Muscle layer of duodenum (tissue), 2 donors: ENCODE measurements around the gene PSME1.

Source experiments
- H3K27ac ChIP-seq: one replicate; pipeline ENCODE4 v1.7.0; 2013; ENCODE audit warnings: mild to moderate bottlenecking, low read length
- H3K27me3 ChIP-seq: one replicate; pipeline ENCODE4 v1.7.0; 2013; ENCODE audit warnings: low read depth, mild to moderate bottlenecking, control low read depth, low read length
- H3K36me3 ChIP-seq, 2 donors: one replicate each; pipeline ENCODE4 v1.7.0; 2013; ENCODE audit warnings: low read length in 2 of 2, control low read depth in 1 of 2, mild to moderate bottlenecking in 1 of 2; ENCODE audit not compliant: insufficient read depth in 2 of 2, control insufficient read depth in 1 of 2
- H3K4me1 ChIP-seq, 2 donors: one replicate each; pipeline ENCODE4 v1.7.0; 2013; ENCODE audit warnings: low read length in 2 of 2, mild to moderate bottlenecking in 2 of 2, control low read depth in 1 of 2, moderate library complexity in 1 of 2; ENCODE audit not compliant: insufficient read depth in 2 of 2, control insufficient read depth in 1 of 2
- H3K4me3 ChIP-seq, 2 donors: one replicate each; pipeline ENCODE4 v1.7.0; 2013; ENCODE audit warnings: low read length in 2 of 2, low read depth in 1 of 2, mild to moderate bottlenecking in 1 of 2
- H3K9me3 ChIP-seq, 2 donors: one replicate each; pipeline ENCODE4 v1.7.0; 2013; ENCODE audit warnings: low read length in 2 of 2, control low read depth in 1 of 2, mild to moderate bottlenecking in 1 of 2; ENCODE audit not compliant: control insufficient read depth in 1 of 2
- donor health status: healthy.

The PSME1 gene

DNA sequence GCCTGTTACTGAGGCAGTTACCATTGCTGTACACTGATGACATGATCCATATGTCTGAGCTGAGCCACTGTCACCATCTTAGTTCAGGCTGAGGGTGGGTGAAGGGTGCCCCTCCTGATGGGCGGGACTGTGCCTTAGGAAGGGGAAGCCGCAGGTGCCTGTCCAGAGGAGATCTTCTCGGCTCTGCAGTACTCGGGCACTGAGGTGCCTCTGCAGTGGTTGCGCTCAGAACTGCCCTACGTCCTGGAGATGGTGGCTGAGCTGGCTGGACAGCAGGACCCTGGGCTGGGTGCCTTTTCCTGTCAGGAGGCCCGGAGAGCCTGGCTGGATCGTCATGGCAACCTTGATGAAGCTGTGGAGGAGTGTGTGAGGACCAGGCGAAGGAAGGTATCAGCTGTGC lies 15.0 kb downstream of the PSME1 start:
- H3K36me3 ChIP-seq = peaks cover 44 to 59% of the 10 kb centered on the region in 2 donors
- no peak overlapping the region for H3K4me3 ChIP-seq
- no peaks in the 10 kb centered on the region for H3K27me3 ChIP-seq
- H3K27ac ChIP-seq = no peak overlapping the region
- peaks cover 8 to 20% of the 10 kb centered on the region in 2 donors for H3K4me1 ChIP-seq
- H3K9me3 ChIP-seq = no peaks in the 10 kb centered on the region

DNA sequence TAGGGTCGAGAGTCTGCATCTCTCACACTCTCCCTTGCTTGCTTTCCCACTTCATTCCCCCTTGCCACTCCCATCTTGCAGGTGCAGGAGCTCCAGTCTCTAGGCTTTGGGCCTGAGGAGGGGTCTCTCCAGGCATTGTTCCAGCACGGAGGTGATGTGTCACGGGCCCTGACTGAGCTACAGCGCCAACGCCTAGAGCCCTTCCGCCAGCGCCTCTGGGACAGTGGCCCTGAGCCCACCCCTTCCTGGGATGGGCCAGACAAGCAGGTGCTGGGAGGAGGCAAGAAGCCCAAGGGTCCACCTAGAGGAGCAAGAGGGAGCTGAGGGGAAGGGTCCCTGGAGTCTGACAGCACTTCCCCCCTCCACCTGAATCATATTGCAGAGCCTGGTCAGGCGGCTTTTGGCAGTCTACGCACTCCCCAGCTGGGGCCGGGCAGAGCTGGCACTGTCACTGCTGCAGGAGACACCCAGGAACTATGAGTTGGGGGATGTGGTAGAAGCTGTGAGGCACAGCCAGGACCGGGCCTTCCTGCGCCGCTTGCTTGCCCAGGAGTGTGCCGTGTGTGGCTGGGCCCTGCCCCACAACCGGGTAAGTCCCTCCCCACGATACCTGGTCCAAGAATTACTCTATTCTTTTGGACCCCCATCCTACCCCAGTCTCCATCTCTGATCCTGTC lies 15.5 kb downstream of the PSME1 start:
- peaks cover 8 to 18% of the 10 kb centered on the region in 2 donors for H3K4me1 ChIP-seq
- H3K9me3 ChIP-seq = no peaks in the 10 kb centered on the region
- H3K36me3 ChIP-seq = peaks cover 45 to 65% of the 10 kb centered on the region in 2 donors
- no peak overlapping the region for H3K27ac ChIP-seq
- H3K4me3 ChIP-seq = no peak overlapping the region
- no peaks in the 10 kb centered on the region for H3K27me3 ChIP-seq

GRCh38 chr14:24155100-24155499 lies 19.1 kb downstream of the PSME1 start:
- Histone ChIP-seq H3K27ac (no peak overlapping the region), H3K9me3 (no peaks in the 10 kb centered on the region), H3K36me3 (peaks cover 61 to 78% of the 10 kb centered on the region in 2 donors), H3K4me1 (no peaks in the 10 kb centered on the region), H3K27me3 (no peaks in the 10 kb centered on the region), H3K4me3 (no peak overlapping the region)

- H3K4me3 ChIP-seq = no peak overlapping the region
Measured at GRCh38 chr14:24156840-24157239, 20.8 kb downstream of the PSME1 start.

GRCh38 chr14:24157331-24157730 lies 21.3 kb downstream of the PSME1 start:
- H3K4me3 ChIP-seq = no peak overlapping the region
- no peaks in the 10 kb centered on the region for H3K9me3 ChIP-seq
- no peaks in the 10 kb centered on the region for H3K27me3 ChIP-seq
- peaks cover 49 to 62% of the 10 kb centered on the region in 2 donors for H3K36me3 ChIP-seq
- peaks cover 13% of the 10 kb centered on the region in 2 donors for H3K4me1 ChIP-seq
- H3K27ac ChIP-seq = no peak overlapping the region

More at GRCh38 chr14:24156840-24157239, 20.8 kb downstream of the PSME1 start:
- Histone ChIP-seq H3K36me3 (peaks cover 52 to 66% of the 10 kb centered on the region in 2 donors), H3K9me3 (no peaks in the 10 kb centered on the region), H3K27ac (no peak overlapping the region), H3K27me3 (no peaks in the 10 kb centered on the region), H3K4me1 (peaks cover 8% of the 10 kb centered on the region in 2 donors)

DNA sequence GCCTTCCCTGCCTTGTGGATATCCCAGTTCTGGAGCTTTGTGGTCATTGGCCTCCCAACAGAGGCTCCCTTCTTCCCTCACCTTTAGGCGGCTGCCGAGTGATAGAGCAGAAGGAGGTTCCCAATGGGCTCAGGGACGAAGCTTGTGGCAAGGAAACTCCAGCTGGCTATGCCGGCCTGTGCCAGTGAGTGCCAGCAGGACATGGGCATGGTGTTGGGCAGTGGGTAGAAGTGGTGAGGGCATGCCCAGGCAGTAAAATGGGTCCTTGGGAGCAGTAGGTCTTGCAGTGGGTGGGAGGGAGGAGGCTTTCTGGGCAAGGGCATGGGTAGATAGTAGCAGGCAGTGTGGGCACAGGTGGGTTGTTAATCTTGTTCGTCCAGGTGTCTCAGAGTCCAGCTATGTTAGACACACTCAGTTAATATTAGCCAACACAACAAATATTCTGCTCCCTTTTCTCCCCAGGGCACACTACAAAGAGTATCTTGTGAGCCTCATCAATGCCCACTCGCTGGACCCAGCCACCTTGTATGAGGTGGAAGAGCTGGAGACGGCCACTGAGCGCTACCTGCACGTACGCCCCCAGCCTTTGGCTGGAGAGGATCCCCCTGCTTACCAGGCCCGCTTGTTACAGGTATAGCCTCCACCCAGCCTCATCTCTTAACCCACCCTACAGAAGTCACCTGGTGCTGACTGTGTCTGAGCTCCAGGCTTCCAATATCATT lies 23.9 kb downstream of the PSME1 start:
- Histone ChIP-seq H3K4me1 (peaks cover 22 to 24% of the 10 kb centered on the region in 2 donors), H3K27me3 (no peaks in the 10 kb centered on the region), H3K36me3 (peaks cover 63 to 69% of the 10 kb centered on the region in 2 donors), H3K4me3 (no peak overlapping the region), H3K9me3 (no peaks in the 10 kb centered on the region), H3K27ac (peak overlapping the region; percentile 99)

DNA sequence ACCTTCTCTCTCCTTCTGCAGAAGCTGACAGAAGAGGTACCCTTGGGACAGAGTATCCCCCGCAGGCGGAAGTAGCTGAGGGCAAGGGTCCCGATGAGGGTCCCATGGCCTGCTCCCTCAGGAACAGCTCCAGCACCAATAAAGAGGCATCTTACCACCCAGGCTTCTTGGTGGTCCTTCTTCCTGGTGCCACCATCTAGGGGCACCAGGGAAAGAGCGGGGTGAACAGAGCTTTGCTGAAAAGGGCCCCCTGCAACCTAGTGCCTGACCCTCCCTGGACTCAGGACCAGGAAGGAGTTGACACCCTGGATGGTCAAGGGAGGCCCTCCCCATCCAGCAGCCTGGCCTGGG lies 24.5 kb downstream of the PSME1 start:
- Histone ChIP-seq H3K4me1 (peaks cover 22 to 24% of the 10 kb centered on the region in 2 donors), H3K9me3 (no peaks in the 10 kb centered on the region), H3K27ac (peak overlapping the region; percentile 99), H3K36me3 (peaks cover 63 to 69% of the 10 kb centered on the region in 2 donors), H3K27me3 (no peaks in the 10 kb centered on the region), H3K4me3 (no peak overlapping the region)

DNA sequence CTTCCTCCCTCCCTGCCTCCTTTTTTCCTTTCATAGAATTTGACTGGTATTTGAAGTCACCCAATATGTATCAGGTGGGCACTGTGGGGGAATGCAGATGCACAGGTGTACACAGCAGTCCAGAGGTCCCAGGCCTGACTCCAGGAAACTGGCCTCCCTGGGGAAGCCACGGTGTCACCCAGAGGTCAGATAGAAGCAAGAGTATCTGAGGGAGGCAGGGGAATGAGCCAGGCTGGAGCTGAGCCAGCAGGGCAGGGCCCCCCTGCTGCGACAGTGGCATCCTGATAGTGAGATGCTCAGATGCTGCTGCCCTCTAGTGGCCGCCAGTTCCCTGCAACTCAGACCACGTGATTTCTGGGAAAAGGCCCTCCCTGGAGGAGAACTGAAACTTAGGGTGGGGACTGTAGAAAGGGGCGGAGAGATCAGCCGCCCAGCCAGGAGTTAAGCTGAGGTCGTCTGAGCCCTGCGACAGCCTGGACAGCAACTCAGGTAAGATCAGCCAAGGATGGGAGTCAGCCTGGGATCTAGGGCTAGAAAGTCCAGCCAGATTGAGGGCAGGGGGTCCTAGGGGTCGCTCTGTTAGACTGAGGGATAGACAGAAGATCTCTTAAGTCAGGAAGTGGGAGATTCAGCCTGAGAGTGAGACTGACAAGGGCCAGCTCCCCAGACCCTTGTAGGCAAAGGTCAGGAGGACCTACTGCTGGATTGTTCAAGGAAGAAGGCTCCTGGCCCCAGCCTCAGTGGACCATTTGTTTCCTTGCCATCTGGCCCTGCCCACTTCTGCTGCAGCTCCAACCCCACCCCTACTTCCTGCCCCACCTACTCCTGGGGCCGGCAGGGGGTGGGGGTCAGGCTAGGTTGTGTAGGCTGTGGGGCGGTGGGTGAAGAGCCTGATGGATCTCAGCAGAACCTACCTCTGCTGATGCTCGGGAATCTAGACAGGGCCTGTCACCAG lies 25.1 kb downstream of the PSME1 start, which contains the start of gene IRF9:
IRF9 (plus strand) TSS at position 416 of the 955 bp plus-strand sequence. CDS start 880 bp downstream, outside the sequence.
- Histone ChIP-seq H3K27ac (peak within 1 kb of the TSS; percentile 99), H3K27me3 (no peaks in the 10 kb centered on the region), H3K9me3 (no peaks in the 10 kb centered on the region), H3K4me3 (peak within 1 kb of the TSS; percentile 82 to 99), H3K4me1 (peaks cover 22 to 24% of the 10 kb centered on the region in 2 donors), H3K36me3 (peaks cover 64 to 70% of the 10 kb centered on the region in 2 donors)

- peaks cover 67 to 70% of the 10 kb centered on the region in 2 donors for H3K36me3 ChIP-seq
- peaks cover 22 to 24% of the 10 kb centered on the region in 2 donors for H3K4me1 ChIP-seq
- H3K9me3 ChIP-seq = no peaks in the 10 kb centered on the region
- no peaks in the 10 kb centered on the region for H3K27me3 ChIP-seq
- peak overlapping the region; percentile 82 to 99 for H3K4me3 ChIP-seq
- H3K27ac ChIP-seq = peak overlapping the region; percentile 99
Measured at GRCh38 chr14:24162093-24162492, 26.1 kb downstream of the PSME1 start.

DNA sequence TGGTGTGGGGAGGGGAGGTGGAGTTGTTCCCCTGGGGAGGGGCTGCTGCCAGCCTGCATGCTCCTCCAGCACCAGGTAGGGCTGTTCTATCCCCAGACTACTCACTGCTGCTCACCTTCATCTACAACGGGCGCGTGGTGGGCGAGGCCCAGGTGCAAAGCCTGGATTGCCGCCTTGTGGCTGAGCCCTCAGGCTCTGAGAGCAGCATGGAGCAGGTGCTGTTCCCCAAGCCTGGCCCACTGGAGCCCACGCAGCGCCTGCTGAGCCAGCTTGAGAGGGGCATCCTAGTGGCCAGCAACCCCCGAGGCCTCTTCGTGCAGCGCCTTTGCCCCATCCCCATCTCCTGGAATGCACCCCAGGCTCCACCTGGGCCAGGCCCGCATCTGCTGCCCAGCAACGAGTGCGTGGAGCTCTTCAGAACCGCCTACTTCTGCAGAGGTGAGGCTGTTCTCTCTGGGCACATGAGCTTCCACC lies 28.6 kb downstream of the PSME1 start:
- Histone ChIP-seq H3K36me3 (peaks cover 57% of the 10 kb centered on the region in 2 donors), H3K4me3 (no peak overlapping the region), H3K27ac (no peak overlapping the region), H3K9me3 (no peaks in the 10 kb centered on the region), H3K27me3 (no peaks in the 10 kb centered on the region), H3K4me1 (peaks cover 22 to 24% of the 10 kb centered on the region in 2 donors)
